NCI-H2196 treated with DMSO at 0.1 percent for 48 hours (cell line): ENCODE measurements around the gene PPP1R9B.

ENCODE experiments used
- DNase-seq: peaks from one replicate; lab custom pipeline; 2025; ENCODE audit not compliant: unreplicated experiment; lab: John Stamatoyannopoulos, UW

Gene PPP1R9B

DNA sequence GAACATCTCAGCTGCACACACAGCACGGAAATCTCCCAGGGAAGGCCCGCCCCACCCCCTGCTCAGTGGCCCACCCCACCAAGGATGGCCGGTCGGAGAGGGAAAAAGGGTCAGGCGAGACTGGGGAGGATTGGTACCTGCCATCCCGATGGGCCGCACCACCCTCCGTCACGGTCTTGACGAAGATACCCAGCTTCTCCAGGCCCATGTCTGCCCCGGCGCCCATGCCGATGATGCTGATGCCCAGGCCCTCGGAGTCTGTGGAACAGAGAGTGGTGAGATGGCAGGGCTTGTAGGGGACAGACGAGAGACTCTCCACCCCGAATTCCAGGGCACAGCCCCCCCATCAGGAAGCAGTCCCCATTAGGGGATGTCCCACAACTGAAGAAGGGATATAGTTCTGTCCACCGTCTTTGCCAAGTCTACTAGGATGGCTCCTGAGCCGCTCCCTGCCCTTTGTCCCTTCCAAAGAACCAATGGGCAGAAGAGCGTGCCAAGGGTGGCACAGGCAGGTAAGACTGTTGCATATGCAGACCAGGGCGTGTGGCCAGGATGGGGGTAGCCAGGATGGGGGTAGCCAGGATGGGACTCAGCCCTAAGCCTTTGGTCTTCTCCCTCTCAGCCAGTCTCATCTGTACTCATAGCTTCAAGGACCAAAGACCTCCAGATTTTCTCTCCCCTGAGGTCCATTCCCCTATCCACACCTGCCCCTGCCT lies 6.9 kb downstream of the PPP1R9B start:
- no peak for DNase-seq

GRCh38 chr17:50141745-50142110 lies 8.7 kb downstream of the PPP1R9B start:
- no peak for DNase-seq

DNA sequence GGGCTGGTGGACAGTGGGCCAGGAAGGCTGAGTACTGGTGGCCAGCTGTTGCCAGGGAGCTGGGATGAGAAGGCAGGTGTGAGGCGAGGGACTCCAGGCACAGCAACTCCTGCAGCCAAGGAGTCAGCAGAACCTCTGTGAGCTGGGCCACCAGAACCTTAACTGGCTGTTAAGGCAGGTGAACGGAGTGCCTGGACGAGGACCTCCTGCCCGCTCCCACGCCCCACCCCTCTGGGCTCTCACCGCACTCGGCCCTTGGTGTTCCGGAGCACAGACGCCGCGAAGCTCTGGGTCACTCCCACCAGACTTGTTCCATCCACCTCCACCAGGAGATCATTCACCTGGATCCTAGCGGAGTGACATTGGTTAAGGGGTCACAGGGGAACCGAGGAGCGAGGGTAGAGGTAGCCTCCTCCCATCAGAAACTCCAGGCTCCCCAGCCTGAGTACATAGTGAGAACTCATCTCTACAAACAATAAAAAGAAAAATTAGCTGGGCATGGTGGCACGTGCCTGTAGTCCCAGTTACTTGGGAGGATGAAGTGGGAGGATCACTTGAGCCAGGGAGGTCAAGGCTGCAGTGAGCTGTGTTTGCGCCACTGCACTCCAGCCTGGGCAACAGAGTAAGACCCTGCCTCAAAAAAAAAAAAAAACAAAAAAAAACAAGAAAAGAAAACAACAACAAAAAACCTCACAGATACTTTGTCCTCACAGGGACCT lies 9.3 kb downstream of the PPP1R9B start:
- DNase-seq, result no peak

DNA sequence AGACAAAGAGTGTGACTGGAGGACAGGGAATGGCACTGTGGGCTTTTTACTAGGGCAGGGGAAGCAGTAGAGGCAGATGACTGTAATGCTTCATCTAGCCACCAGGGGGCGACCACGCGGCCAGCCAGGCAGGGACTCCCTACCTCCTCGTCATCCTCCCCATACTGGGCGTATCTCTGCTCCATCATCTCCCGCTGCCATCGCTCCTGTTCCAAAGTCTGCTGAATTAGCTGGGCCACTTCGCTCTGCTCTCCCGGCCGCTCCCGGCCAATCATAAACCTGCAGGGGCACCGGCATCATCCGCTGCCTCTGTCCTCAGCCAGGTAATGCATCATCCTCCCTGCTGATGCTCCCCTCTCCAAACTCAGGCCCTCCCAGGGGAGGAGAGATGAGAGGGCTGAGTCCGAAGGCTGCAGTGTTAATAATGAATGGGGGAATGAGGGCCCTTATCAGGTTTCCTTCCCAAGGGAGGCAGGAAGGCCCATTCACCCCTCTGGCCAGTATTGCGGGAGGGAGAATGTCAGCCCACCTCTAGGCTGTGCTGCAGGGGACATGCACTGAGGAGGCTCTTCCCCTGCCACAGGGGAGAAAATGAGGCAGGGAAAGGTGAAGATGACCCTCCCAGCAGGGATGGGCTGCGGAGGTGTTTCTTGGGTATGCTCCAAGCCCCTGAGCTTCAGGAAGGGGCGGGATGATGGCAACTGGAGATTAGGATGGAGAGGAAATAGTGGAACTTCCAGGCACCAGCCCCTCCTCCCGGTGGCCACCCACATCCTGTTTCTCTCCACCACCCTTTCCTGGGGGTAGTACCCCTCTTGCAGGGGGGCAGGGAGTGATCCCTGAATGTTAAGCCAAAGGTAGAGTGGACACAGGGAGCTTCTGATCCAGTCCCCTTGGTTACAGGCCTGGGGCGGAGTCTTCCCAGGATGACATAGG lies 10.3 kb downstream of the PPP1R9B start:
- peak; percentile 24 for DNase-seq

DNA sequence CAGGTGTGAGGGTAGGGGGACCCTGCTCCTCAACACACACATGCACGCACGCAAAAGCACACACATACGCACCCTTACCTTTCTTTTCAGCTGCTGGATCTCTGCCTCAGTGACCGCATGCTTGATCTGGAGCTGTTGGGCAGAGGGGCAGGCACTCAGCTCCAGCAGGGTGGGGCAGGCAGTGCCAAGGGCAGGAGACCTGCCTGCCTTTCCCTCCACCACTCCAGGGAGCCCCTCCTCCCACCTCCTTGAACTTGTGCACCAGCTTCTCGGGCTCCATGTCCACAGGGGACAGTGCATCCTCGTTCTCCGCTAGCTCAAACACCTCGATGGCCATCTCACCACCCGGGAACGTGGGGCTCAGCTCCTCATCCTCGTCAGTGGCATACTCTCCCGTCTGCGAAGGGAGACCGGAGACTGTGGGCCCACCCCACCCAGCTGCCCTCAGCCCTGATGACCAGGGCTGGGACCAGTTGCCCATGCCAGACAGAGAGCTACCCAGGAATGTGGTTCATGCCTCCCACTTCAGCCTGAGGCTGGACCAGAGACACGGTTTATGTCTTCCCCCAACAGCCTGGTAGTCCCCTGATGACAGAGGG lies 11.2 kb downstream of the PPP1R9B start:
- no peak for DNase-seq

- DNase-seq, result no peak
Observed at GRCh38 chr17:50137042-50137441, 13.4 kb downstream of the PPP1R9B start.

DNA sequence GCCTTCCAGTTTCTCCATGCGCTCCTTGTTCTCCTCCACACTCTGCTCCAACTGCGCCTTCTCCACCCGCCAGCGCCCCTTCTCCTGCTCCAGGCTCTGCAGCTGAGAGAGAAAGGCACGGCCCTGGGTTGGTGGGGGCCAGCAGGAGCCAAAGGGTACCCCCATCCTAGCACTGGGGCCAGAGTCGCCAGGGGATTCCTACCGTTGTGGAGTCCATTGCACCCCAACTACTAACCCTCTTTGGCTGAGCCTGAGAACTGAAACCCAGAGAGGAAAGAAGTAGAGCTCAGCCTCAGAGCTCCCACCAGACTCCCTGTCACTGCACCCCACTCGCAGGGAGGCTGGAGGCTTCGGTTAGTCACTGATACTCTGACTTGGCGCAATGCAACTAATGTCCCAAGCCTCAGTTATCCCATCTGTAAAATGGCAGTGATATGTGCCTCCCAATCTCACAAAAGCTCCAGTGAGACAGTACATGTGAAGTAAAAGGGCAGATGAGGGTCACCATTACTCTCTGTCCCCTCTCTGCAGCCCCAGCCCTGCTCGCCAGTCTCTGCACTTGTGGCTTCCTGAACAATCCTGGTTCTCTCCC lies 14.3 kb downstream of the PPP1R9B start:
- no peak for DNase-seq

DNA sequence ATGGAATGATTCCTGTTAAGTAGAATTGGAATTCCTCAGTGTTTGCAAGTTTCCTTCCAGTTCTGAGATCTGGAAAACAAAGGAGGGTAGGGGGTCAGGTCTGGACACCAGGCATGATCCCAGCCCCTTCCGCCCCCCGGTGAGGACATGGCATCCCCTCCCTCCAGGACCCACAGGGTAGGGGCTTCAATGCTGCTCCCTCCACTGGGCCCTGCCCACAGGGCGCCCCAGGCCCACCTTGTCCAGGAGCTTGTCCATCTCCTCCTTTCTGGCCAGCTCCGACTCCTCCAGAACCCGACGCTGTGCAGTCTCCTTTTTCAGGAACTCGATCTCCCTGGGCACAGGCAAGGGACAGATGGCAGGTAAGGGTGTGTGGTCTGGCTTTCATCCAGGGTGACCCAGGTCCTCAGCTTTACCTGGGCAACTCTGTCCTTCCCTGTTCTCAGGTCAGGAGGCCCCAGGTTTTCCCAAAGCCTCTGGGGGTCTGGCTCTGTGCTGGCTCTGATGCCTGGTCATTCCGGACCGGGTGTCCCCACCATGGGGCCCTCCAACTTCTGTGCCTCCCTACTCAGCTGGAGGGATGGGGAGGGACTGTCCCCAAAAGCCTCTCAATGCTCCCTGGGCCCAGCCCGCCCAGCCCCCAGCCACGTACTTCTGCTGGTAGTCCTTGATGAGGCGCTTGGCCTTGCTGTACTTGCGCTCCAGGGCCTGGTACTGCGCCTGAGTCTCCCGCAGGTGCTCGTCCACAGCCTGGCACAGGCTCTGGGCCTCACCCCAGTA lies 15.0 kb downstream of the PPP1R9B start:
- no peak for DNase-seq

GRCh38 chr17:50134206-50135110 lies 16.0 kb downstream of the PPP1R9B start:
- DNase-seq, result no peak

DNA sequence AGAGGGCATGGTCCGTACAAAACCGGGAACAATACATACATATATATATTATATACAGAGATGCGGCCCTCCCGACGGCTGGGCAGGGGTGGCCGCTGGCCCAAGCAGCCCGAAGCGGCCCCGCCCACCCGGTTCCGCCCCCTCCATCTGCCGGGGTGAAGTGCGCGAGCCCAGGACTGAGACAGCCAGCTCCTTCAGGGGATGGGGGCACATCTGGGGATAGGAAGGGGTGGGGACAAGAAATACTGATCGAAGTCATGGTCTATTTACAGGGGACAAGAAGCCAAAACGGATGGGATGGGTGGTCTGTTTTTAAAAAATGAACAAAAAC lies 16.7 kb downstream of the PPP1R9B start:
- no peak for DNase-seq

DNA sequence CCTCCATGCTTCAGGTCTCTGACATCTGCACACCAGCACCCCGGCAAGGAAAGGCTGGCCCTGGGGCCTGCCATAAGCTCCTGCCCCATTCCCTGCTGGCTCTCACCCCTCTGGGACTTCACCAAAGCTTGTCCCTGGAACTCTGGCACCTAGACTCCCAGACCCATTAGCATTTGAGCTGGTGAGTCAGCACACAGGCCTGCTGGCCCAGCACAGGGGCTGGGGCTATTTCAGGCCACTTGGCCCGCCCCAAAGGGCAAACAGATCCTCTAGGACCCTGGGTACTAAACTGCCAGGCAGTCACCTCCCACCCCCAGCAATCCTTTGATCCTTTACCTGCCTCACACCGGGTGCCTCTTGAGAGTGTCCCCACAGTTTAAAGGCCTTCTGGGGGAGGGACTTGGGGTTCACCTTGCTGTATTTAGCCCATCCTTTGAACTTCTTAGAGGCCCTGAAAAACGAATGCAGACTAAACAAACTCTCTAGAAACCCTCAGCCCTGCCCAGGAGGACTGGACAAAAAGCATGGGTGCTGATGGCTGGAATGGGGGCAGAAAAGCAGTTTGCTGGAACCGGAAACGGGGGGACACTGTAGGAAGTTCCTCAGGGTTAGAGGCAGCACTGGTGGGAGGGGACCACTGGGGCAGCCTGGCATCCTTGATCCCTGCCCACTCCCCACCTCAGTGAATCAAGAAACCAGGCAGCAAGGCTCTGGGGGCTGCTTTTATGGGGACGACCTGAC lies 17.3 kb downstream of the PPP1R9B start:
- no peak for DNase-seq

DNA sequence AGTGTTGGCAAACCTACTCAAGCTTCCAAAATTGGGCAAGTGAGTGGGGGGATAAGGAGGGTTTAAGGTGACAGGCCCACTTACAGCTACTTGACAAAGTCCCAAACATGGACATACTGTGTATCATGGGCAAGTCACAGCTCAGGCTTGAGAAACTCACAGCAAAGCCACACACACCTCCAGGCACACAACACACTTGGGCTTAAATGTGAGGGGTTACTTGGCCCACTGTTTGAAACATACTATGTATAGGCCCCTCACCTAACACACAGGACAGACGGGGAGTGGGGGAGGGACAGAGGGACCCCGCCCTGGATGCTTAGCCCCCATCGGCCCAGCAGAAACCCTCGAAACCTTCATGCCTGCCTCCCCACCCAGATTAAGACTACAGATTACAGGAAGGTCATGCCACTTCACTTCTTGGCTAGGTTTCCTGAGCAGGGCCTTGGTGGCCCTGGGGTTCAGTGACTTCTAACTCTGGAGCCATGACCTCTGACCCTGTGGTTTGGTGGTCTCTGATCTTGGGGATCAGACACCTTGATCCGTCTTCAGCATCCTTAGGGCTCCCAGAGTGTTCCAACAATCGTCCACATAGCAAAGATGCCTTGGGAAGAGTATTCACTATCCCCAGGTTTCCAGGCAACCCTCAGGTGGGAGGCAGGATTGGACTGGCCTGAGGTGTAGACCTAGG lies 18.2 kb downstream of the PPP1R9B start:
- no peak for DNase-seq

GRCh38 chr17:50130559-50131305 lies 19.7 kb downstream of the PPP1R9B start:
- DNase-seq, result peak; percentile 77

DNA sequence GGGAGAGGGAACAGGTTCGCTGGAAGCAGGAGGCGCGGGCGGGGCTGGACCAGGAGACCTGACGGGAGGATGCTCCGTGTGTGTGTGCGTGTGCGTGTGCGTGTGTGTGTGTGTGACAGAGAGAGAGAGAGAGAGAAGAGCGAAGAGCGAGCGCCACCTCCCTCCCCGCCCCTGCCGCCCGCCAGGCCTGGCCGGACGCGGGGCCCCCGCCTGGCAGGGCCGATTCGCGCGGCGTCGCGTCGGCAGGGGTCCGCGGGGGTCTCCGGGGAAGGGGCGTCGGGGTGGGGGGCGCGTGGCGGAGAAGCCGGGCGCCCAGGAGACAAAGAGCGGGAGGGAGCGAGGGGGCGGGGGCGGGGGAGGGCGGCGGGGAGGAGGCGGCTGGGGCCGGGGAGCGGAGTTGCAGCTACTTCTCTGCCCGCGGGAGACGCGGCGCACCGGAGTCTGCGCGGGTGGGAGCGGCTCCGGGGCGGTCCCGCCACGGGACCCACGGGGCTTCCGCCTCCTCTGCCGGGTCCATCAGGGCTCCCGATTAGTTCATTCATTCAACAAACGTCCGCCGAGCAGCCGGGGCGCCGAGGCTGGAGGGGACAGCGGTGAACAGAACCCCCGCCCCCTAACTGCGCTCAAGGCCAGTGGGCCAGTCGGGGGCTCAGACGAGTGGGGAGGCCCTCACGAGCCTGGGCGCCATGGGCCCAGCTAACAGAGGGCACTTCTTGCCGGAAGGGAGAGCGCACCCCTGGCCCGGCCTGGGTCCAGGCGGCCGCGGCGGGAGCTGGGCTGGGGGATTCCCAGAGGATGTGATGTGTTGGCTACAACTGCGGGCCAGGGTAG lies 20.5 kb downstream of the PPP1R9B start, which contains the start of gene SAMD14:
TSS of gene SAMD14 (minus strand) at position 433 of the 831 bp plus-strand sequence. CDS start 5,201 bp downstream, outside the sequence.
- DNase-seq, result peak; percentile 23

DNA sequence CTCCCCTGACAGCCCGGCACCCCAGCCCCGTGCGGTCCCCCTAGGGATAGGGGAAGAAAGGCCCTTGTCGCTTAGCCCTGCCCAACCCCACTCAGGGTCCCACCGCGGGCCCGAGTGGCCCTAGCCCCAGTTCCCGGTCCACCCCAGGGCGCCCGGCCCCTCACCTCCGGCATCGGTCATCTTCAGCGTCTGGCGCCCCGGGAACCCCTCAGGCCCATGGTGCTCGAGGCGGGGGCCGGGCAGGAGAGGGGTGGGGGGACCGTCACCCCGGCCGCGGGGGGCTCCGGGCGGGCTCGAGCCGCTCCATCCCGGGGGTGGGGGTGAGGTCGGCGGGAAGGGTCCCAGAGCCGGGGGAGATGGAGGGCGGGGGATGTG lies 21.1 kb downstream of the PPP1R9B start:
- DNase-seq, result no peak
